HG02852 (cell line): ENCODE measurements around the gene ENTHD1.

Experiments
- ATAC-seq: cut with Tn5 transposase; IDR thresholded peaks from one replicate; pipeline ENCODE4 v1.9.1; 2021; ENCODE audit warnings: mild to moderate bottlenecking, moderate library complexity; ENCODE audit not compliant: unreplicated experiment

ENTHD1 gene

DNA sequence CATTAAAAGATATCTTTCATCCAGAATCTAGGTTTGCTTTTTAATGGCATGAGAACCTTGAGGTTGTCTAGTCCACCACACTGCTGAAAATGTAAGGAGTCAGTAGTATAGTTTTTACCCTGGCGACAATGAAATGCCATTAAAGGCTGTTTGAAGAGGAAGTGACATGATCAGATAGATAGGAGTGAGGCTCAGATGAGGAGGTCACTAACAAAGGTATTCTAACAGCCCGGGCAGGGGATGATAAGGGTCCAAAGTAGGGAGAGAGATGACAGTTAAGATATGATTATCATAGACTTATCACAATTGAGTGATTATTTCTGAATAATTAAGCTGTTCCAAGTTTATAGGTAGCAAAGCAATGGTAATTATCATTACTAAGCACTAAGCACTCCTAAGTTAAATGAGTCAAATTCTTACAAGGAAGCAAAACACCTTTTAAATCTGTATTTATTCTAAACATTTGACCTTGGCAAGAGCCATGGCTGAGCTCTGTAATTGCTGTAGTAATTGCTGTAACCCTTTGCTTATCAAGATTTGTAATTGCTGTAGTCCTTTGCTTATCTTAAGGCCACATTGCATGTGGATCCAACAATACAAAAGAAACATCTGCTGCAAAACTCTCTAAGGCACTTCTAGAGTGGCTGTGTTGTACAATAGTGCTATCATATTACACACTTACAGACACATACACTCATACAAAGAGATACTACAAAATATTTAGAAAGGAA lies 92.6 kb downstream of the ENTHD1 start:
- ATAC-seq = no peak

DNA sequence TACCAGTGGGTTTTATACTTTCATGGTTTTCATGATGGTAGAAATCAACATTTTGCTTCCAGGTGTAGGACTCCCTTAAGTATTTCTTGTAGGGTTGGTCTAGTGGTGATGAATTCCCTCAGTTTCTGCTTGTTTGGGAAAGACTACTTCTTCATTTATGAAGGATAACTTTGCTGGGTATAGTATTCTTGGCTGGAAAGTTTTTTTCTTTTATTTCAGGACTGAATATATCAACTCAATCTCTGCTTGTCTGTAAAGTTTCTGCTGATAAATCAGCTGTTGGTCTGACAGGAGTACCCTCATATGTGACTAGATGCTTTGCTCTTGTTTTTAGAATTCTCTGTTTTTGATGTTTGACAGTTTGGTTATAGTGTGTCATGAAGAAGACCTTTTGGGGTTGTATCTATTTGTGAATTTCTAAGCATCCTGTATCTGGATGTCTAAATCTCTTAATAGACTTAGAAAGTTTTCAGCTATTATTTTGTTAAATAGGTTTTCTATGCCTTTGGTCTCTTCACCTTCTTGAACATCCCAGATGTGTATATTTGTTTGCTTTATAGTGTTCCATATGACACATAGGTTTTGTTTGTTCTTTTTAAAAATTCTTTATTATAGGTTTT lies 95.9 kb downstream of the ENTHD1 start:
- ATAC-seq = no peak

DNA sequence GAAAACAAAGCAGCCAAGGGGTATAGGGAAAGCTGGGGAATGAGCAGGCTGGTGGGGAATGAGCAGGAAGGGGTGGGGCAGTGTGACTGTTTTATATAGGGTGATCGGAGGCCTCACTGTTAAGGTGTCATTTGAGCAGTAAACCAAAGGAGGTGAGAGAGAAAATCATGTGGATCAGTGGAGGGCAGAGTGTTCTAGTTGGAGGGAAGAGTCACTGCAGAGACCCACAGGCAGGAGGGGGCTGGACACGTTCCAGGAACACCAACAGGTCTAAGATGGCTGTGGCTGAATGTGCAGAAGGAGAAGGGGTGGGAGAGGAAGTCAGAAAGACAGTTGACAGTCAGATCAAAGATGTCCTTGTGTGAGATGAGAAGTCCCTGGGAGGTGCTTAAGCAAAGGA lies 103.8 kb downstream of the ENTHD1 start:
- ATAC-seq = no peak

GRCh38 chr22:39785232-39785631 lies 108.3 kb downstream of the ENTHD1 start:
- ATAC-seq = no peak

- no peak for ATAC-seq
Observed at GRCh38 chr22:39777716-39778454, 115.7 kb downstream of the ENTHD1 start.

DNA sequence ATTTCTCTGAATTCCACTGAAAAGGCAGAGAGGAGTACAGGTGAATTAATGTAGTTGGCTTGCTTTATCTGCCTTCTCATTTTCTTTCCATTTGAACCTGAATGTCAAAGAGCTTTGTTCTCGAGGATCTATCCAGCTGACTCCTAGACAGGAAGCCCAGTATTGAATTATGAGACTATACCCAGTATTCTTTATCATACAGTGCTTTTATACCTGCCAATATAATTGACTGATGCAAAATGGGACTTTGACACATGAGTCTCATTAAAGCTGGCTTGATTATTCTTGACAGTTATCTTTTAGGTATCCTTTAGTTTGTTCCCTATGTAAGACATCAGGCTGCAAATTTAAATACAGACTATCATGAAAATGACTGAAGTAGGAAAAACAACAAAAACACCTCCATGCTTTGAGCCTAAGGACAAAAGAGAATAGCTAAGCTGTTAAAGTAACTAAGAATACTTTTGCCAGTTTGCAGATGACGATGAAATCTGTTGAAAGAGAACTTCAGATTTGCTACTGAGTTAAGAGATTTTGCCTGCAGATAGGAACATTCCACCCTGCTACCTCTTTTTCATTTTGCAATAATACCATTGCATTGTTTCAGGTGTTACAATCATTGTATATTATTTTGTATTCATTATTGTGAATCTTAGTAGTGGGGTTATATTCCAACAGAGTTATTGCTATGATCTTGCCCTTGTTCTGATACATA lies 117.1 kb downstream of the ENTHD1 start:
- no peak for ATAC-seq

DNA sequence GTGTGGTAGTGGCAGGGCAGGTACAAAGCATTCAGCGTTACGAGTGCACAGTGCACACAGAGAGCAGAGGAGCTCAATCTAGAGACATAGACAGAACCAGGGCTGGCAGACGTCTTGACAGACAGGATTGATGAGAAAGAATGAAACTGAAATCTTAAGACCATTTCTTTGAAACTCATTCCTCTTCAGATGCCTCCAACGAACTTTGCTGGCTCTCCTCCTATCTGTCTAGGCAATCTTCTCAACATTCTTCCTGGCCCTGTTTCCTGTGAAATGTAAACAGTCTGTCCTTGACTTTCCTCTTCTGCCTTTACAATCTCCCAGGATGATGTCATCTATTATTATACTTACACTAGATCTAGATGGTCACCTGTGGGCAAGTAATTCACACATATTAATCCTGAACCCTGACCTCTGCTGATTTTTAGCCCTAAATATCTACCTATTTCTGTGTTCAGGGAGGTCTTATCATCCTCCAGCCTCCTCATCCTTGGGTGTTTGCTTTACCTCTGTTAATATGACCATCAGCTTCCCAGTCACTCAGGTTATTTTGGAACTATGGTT lies 119.5 kb downstream of the ENTHD1 start:
- no peak for ATAC-seq

DNA sequence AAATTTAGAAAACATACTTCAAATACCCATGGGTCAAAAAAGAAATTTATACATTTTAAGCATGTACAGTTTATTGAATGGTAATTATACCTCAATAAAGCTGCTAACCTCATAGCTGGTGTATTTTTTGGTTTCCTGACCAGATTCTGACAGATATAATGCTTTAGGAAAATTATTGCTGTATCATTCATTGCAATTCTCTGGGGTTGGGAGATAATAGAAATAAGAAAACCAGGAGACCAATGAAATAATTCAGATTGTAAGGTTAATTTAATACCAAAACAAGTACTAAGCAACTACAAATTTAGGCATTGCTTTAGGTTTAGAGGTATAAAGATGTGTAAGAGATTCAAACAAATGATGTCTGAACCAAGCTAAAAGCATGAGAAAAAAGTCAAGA lies 120.1 kb downstream of the ENTHD1 start:
- no peak for ATAC-seq

- no peak for ATAC-seq
Observed at GRCh38 chr22:39771486-39771885, 122.1 kb downstream of the ENTHD1 start.

GRCh38 chr22:39765661-39766060 lies 127.9 kb downstream of the ENTHD1 start:
- no peak for ATAC-seq

DNA sequence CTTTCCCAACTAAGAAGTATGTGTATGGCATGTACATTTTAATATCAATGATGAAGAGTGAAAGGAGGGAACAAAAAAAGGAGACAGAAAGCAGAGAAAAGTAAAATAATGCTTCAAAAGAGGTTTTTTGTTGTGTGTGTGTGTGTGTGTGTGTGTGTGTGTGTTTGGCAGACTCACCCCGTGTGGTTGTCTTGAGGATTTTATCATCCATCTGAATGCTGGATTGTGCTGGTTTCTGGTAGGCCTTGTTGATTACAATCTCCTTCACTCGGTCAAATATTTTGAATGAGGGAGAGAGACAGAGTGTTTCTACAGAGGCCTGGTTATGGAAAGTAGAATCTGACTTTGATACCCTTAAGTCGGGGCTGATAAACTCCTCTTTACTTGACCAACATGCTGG lies 128.5 kb downstream of the ENTHD1 start:
- ATAC-seq = no peak

DNA sequence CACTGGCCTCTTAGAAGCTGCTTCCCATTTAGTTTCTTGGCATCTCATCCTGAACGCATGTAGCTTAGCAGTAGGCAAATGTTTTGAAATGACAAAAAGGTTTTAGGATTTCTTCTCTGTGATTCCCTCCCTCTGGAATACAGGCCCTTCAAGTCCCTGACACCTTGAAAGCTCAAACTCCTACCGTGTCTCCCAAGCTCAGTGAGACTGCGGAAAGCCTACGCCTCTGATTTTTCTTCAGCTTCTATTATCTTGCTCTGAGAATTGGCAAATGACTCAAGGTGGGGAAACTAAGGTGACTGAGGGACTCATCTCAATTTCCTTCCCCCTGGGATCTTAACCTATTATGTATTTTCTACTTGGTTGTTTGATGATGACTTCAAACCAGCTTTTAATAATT lies 130.3 kb downstream of the ENTHD1 start:
- no peak for ATAC-seq

DNA sequence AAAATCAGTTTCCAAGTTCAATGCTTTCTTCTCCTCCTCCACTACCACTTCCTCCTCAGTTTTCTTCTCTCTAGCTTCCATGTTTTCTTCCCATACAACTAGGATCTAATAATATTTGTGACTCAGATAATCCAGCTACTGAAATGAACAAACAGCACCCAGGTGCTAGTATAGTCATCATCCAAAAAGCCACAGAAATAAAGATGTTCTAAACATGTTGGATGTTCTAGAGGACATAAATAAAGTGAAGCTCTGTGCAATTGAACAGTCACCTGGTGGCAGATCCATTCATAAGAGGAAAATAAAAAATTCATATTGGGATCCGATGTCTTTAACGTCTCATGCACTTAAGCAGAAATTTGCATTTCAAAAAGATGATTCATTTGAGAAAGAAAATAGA lies 142.8 kb downstream of the ENTHD1 start:
- no peak for ATAC-seq

GRCh38 chr22:39748877-39749276 lies 144.7 kb downstream of the ENTHD1 start:
- no peak for ATAC-seq

DNA sequence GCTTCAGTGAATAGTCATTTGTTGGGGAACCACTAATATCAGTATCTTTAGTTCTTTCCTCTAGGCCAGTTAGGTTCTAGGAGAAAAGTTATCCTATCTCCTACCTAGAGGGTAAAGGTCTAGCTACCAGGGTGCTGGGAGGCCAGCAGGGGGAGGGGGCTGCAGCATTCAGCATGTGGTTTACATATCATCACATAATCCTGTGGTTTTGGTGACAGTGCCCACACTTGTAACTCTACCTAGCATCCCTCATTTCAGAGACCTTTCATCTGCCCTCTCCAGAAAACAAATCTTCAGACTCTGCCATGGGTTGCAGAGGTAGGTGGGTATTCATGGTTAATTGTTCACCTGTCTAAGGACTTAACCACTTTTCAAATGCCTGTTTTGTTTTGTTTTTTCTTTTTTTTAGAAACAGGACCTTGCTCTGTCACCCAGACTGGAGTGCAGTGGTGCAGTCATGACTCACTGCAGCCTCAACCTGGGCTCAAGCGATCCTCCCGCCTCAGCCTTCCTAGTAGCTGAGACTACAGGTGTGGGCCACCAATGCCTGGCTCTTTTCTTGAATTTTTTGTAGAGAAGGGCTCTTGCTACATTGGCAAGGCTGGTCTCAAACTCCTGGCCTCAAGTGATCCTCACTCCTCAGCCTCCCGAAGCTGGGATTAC lies 146.8 kb downstream of the ENTHD1 start:
- no peak for ATAC-seq

- no peak for ATAC-seq
Observed at GRCh38 chr22:39745789-39746188, 147.8 kb downstream of the ENTHD1 start.

DNA sequence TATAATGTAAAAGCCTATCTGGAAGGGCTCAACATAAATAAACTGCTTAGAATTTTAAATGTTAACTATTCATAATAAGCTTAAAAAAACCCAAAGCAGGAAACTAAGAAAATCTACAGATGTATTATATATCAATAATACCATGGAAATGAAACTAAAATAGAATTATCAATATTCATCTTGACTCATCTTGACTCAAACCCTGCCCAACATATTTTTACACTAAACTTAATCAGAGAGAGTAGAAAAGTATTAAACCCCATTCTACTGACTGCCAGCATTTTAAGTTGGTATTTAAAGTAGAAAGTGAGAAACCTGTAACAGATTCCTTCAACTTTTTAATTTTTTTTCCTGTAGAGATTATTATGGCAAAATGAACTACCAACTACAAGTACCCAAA lies 149.2 kb downstream of the ENTHD1 start:
- ATAC-seq = no peak

DNA sequence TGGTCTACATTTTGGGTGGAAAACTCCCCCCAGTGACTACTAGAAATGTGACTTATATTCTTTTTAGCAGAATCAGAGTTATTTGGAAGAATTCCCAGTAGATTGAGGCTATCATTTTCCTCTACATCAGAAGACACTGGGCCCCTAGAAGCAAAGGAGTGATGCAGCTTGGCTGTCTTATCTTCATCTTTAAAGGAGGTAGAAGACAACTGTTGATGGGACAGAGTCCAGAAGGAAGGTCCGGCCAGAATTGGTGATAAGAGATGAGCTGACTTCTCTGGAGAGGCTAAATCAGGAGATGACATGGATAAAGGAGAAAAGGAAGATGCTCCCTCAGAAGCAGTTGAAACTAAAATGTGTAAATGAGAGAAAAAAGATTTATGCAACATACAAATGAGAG lies 149.6 kb downstream of the ENTHD1 start:
- ATAC-seq = no peak

DNA sequence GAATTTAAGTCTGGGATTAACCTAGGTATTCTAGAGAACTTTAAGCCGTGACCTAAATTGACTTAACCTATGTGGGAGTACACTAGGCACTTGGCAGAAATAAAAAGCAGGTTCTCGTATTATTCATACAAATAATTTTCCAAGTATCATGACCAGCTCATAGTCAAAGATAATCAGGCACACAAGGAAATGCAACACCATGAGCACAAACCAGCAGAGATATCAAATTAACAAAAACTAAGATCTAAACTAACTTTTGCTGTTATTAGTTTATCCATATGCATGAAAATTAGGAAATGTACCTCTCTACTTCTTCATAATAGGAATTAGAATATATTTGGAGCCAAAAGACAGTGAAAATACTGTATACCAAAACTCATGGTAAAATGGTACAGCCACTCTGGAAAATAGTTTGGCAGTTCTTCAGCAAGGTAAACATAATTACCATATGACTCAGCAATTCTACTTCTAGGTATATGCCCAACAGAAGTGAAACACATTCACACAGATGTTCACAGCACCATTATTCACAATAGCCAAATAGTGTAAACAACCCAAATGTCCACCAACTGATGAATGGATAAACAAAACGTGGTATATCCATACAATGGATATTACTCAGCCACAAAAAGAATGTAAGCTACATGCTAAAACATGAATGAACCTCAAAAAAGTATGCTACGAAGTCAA lies 154.1 kb downstream of the ENTHD1 start:
- no peak for ATAC-seq

- no peak for ATAC-seq
Observed at GRCh38 chr22:39738746-39739145, 154.8 kb downstream of the ENTHD1 start.
